ENCODE data around the gene ANXA3.

ANXA3 gene

DNA sequence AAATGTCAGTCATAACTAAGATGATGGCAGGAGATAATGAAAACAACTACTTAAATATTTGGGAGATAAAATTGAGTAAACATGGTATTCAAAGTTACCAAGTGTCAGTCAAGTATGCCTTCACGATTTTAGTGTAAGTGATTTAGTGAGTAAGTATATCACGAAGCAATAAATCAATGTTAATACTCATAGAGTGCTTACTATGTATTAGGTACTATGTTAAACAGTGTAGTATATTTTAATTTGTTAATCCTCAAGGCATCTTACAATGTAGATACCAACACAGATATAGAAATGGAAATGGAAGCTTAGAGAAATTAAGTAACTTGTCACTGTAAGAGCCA, 59.6 kb downstream of the ANXA3 start:
- DNase-seq (ENCODE audit: low read depth in 2 of 2) = no peak

- no peak for DNase-seq (ENCODE audit: low read depth in 2 of 2)
Measured at GRCh38 chr4:78612398-78613178, 61.0 kb downstream of the ANXA3 start.

DNA sequence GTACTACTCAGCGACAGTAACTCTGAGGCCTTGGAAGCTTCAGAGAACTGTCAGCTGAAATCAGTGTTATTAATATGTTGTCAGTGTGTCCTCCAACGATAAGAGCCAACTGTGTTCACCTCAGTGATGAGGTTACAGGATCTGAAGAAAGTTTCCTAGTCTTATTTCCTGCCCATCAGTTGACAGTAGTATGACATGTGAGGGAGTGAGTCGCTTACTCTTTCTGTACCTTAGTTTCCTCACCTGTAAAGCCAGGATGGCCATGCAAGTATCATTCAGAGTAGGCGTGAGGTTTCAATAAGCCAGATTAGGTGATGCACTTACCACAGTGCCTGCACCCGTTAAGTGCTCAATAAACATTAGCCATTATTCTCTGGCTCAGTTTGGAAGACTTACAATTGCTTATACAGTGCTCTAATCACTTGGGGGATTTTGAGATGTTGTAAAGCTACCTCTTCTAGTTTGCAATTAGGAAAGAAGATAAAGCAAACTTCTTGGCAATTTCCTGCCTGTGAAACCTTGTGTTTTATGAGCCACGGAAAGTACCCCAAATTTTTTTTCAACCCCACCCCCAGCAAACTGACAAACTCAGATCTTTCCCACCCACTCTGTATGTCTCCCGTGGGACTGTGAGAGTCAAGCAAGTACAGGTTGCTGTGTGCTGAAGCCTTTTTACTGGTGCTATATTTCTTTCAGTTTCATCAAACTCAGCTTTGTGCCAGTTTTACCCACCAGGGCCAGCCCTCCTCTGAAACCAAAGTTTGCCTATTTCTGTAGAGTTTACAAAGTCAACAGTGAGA, 62.2 kb downstream of the ANXA3 start:
- DNase-seq (ENCODE audit: low read depth in 2 of 2) = no peak

DNA sequence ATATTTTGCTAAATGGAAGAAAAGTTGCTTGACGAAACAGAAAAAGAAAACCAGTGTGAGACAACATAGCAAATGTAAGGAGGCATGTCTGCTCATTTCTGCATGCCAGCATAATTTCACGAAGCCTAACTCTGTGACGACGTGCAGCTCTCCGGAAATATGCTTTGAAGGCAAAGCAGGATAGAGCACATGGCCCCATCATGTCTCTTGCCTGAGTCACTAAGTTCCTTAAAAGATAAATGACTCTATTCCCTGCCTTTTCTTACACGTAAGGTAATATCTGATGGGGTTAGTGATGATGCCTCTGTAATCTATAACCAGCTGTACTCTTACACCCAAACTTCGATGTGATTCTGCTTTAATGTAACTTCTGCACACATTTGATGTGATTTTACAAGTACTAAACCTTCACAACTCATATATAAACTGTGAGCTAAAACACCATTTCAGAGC, 64.5 kb downstream of the ANXA3 start:
- no peak for DNase-seq (ENCODE audit: low read depth in 2 of 2)

DNA sequence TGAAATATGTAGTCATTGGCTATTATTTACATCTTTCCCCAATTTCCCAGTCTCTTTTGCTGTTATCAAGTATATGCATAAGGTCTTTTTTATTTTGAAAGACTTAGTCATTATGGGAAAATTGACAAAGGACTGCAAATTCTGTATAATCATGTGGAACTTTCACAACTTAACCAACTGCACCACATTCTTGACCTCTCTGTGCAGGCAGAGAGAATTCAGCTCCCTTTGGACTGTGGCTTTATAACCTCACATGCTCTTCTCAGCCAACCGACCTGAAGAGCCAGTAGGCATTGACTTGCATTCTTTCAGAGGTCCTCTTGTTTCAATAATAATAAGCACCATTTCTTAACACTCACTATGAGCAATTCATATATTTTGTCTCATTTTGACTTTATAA, 66.9 kb downstream of the ANXA3 start:
- DNase-seq (ENCODE audit: low read depth in 2 of 2) = no peak

DNA sequence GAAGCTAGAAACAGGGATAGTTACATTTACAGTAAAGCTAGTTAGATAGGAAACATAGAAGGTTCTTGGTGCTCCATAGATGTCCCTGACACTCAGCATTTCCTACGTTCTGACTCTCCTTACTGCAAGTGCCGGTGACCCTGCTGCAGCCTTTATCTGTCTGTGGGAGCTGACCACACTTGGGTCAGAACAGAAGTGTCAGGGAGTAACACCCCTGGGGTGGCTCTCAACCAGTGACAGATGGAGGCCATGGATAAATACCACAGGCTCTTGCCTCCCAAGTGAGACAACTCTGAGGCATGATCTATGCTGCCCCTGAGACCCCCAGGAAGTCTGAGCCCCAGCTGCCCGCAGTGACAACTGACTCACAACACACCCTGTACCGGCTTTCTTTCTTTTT, 69.8 kb downstream of the ANXA3 start:
- no peak for DNase-seq (ENCODE audit: low read depth in 2 of 2)

GRCh38 chr4:78622253-78622979, 70.8 kb downstream of the ANXA3 start:
- no peak for DNase-seq (ENCODE audit: low read depth in 2 of 2)

DNA sequence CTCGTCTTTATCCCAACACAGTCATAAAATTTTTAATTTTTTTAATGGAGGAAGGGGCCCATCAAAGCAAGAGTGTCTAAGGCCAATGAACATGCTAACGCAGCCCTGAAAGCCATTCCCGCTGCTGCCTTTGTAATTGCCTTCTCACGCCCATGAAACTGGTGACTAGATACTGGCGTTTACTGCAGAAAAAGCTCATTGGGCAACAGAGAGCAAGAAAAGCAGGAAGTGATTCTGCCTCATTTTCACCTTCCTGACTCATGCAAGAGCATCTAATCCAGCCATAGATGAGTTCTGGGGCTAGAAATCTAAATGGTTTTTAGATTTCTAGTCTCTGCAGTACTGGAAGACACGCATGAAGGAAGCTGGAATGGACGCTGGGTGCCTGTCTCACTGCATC, 72.5 kb downstream of the ANXA3 start:
- DNase-seq (ENCODE audit: low read depth in 2 of 2) = no peak

GRCh38 chr4:78625073-78625472, 73.5 kb downstream of the ANXA3 start:
- DNase-seq (ENCODE audit: low read depth in 2 of 2) = no peak

- DNase-seq (ENCODE audit: low read depth in 2 of 2) = no peak
Measured at GRCh38 chr4:78627046-78627965, 75.7 kb downstream of the ANXA3 start.

- no peak for DNase-seq (ENCODE audit: low read depth in 2 of 2)
Measured at GRCh38 chr4:78627966-78628678, 76.6 kb downstream of the ANXA3 start.

DNA sequence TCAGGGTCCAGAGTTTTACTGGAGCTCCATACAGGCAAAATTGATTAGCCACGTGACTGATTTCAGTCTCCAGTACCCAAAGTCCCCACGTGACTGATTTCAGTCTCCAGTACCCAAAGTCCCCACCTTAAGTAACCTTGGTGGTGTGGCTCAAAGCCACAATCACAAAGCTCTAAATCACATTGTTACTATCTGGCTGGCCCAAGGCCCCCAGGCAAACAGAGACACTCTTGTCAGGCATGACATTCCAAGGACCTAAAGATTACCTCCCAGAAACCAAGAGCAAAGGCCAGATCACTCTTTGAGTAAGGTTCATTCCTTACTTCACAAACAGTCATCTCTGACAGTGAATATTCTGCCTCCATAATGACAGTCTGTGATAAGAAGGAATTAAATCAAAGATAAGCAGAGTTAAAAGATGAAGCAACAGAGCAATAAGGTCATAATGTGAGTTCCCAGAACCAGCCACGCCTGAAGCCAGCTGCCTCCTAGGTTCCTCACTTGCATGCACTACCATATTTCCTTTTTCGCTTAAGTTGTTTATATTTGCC, 78.5 kb downstream of the ANXA3 start:
- DNase-seq (ENCODE audit: low read depth in 2 of 2) = no peak

GRCh38 chr4:78630615-78631014, 79.0 kb downstream of the ANXA3 start:
- DNase-seq (ENCODE audit: low read depth in 2 of 2) = no peak

GRCh38 chr4:78634011-78634664, 82.6 kb downstream of the ANXA3 start:
- DNase-seq (ENCODE audit: low read depth in 2 of 2) = no peak

GRCh38 chr4:78638337-78639172, 87.0 kb downstream of the ANXA3 start:
- no peak for DNase-seq (ENCODE audit: low read depth in 2 of 2)

DNA sequence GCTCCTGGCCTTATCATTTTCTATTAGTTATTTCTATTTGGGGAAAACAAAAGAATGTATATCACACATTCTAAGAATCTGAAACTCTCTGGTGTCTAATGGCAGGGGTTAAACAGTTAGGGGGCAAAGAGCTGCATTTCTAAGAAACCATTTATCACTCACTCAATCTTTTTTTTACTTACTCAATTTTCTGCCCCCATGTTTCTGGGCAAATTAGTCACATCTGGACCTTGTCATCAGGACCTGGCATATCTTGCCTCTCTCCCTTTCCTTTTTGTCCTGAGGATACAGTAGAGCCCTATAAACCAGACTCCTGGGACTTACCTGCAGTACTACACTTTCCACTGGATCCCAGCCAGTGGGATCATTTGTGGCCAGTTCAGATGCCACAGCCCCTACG, 89.1 kb downstream of the ANXA3 start:
- DNase-seq (ENCODE audit: low read depth in 2 of 2) = no peak

GRCh38 chr4:78642934-78643333, 91.4 kb downstream of the ANXA3 start:
- DNase-seq (ENCODE audit: low read depth in 2 of 2) = no peak

GRCh38 chr4:78644063-78644691, 92.6 kb downstream of the ANXA3 start:
- DNase-seq (ENCODE audit: low read depth in 2 of 2) = no peak
